Endothelial cell of umbilical vein (primary cell): ENCODE results near the gene CISH. TPM values are rescaled to one million over a fixed set of nuclear protein-coding genes. Genes with fewer than 3 reads are reported as not detected.

Source experiments
- BruUV-seq: library from RNA; stranded (reverse); fragments of 400-500 nt; replicated peaks from 2 replicates; lab custom pipeline; 2021; lab: Mats Ljungman, UMichigan
- CTCF ChIA-PET: fragments of 300-600, 350-600 bp; sonication (Branson Sonifier 250); formaldehyde crosslinking; loops from one replicate; lab custom pipeline; 2021; ENCODE audit warnings: antibody characterized with exemption, inconsistent platforms; lab: Charles Lee
- POLR2A ChIA-PET: fragments of 300-600, 350-600 bp; sonication (Branson Sonifier 250); formaldehyde crosslinking; loops from one replicate; lab custom pipeline; 2021; ENCODE audit warnings: antibody characterized with exemption, inconsistent platforms; lab: Charles Lee
- DNase-seq: peaks from one replicate; pipeline ENCODE4 v3.0.0-alpha.2; 2011; ENCODE audit warnings: low read depth, low spot score
- FAIRE-seq: peaks from 2 replicates; lab custom pipeline; 2011; peaks lifted over from hg19 to GRCh38; lab: Jason Lieb, UNC
- H2AFZ ChIP-seq: 2 replicates; pipeline ENCODE4 v1.6.0; 2012; ENCODE audit warnings: low read depth, low read length, control low read depth, inconsistent platforms
- H3K27ac ChIP-seq: 2 replicates; pipeline ENCODE4 v1.5.1; 2011; ENCODE audit warnings: low read depth, mild to moderate bottlenecking, control low read depth, low read length, moderate library complexity; ENCODE audit not compliant: insufficient read depth
- H3K27me3 ChIP-seq, 2 experiments: 2 replicates each; pipeline versions ENCODE4 v1.6.0 to v1.6.1; 2011; ENCODE audit warnings: low read length in 2 of 2, mixed read lengths in 1 of 2; ENCODE audit not compliant: control insufficient read depth in 2 of 2, insufficient read depth in 2 of 2
- H3K36me3 ChIP-seq, 2 experiments: 2 replicates in 1 of 2; 3 replicates in 1 of 2; pipeline ENCODE4 v1.5.1; 2011; ENCODE audit warnings: low read length in 2 of 2, mild to moderate bottlenecking in 1 of 2, moderate library complexity in 1 of 2; ENCODE audit not compliant: control insufficient read depth in 2 of 2, insufficient read depth in 2 of 2; ENCODE audit errors: extremely low read depth in 1 of 2
- H3K4me1 ChIP-seq: 3 replicates; pipeline ENCODE4 v1.5.1; 2011; ENCODE audit warnings: mild to moderate bottlenecking, low read length; ENCODE audit not compliant: control insufficient read depth, insufficient read depth; ENCODE audit errors: extremely low read depth
- H3K4me2 ChIP-seq: 2 replicates; pipeline ENCODE4 v1.6.1; 2011; ENCODE audit warnings: low read length, control low read depth, mixed read lengths; ENCODE audit not compliant: insufficient read depth
- H3K4me3 ChIP-seq, 3 experiments: fragments of 200-600 bp in 1 of 3; sonication (generic), shearing (Covaris generic) in 1 of 3; replicated peaks in 1 of 3; 2 replicates each; pipeline ENCODE4 v1.5.1; 2011 to 2016; ENCODE audit warnings: control low read depth in 3 of 3, low read length in 3 of 3, mild to moderate bottlenecking in 2 of 3, inconsistent platforms in 1 of 3, low read depth in 1 of 3, moderate library complexity in 1 of 3; ENCODE audit not compliant: insufficient read depth in 1 of 3
- H3K79me2 ChIP-seq: 2 replicates; pipeline ENCODE4 v1.6.0; 2012; ENCODE audit warnings: low read length, inconsistent platforms; ENCODE audit not compliant: control insufficient read depth, insufficient read depth
- H3K9ac ChIP-seq: replicated peaks from 2 replicates; pipeline ENCODE3; 2011; ENCODE audit warnings: low read length, control low read depth; ENCODE audit not compliant: insufficient read depth; ENCODE audit errors: extremely low read depth
- H3K9me1 ChIP-seq: replicated peaks from 3 replicates; pipeline ENCODE4 v1.6.0; 2011; ENCODE audit warnings: mild to moderate bottlenecking, low read length; ENCODE audit not compliant: control insufficient read depth, insufficient read depth; ENCODE audit errors: extremely low read depth
- H3K9me3 ChIP-seq: replicated peaks from 2 replicates; pipeline ENCODE4 v1.5.1; 2012; ENCODE audit warnings: low read length, inconsistent platforms; ENCODE audit not compliant: control insufficient read depth, insufficient read depth
- H4K20me1 ChIP-seq: replicated peaks from 2 replicates; pipeline ENCODE3; 2011; ENCODE audit warnings: mild to moderate bottlenecking, low read length; ENCODE audit not compliant: control insufficient read depth, insufficient read depth; ENCODE audit errors: extremely low read depth
- CTCF ChIP-seq, 2 donors: IDR thresholded peaks; 1 replicate in 1 of 2; 2 replicates in 1 of 2; pipeline ENCODE4 v1.5.1; 2011; ENCODE audit warnings: low read length in 2 of 2, mild to moderate bottlenecking in 2 of 2, moderate library complexity in 2 of 2, control low read depth in 1 of 2, inconsistent platforms in 1 of 2, low read depth in 1 of 2; ENCODE audit not compliant: insufficient read depth in 1 of 2; ENCODE audit errors: extremely low read depth in 1 of 2
- EZH2 ChIP-seq: IDR thresholded peaks from 2 replicates; pipeline ENCODE4 v1.6.1; 2012; ENCODE audit warnings: borderline replicate concordance, low read depth, mild to moderate bottlenecking, moderate library complexity, low read length, inconsistent platforms; ENCODE audit not compliant: severe bottlenecking
- FOS ChIP-seq: IDR thresholded peaks from 2 replicates; pipeline ENCODE4 v1.6.1; 2011; ENCODE audit warnings: mild to moderate bottlenecking, low read length, moderate library complexity, borderline replicate concordance; ENCODE audit not compliant: insufficient read depth
- GATA2 ChIP-seq: IDR thresholded peaks from 2 replicates; pipeline ENCODE4 v1.7.0; 2011; ENCODE audit warnings: low read depth, mild to moderate bottlenecking, moderate library complexity, mixed read lengths, low read length; ENCODE audit not compliant: insufficient read length, insufficient read depth
- JUN ChIP-seq: IDR thresholded peaks from 2 replicates; pipeline ENCODE4 v1.6.1; 2011; ENCODE audit warnings: borderline replicate concordance, low read depth; ENCODE audit not compliant: insufficient read length, insufficient read depth
- MAX ChIP-seq: IDR thresholded peaks from 2 replicates; pipeline ENCODE4 v1.6.1; 2011; ENCODE audit not compliant: insufficient read depth, insufficient read length
- MYC ChIP-seq: IDR thresholded peaks from one replicate; pipeline ENCODE4 v1.6.1; 2011; ENCODE audit warnings: mild to moderate bottlenecking, low read depth, low read length
- POLR2A ChIP-seq: IDR thresholded peaks from 2 replicates; pipeline ENCODE4 v1.6.1; 2012; ENCODE audit warnings: low read depth, mild to moderate bottlenecking, control low read depth, low read length
- POLR2AphosphoS5 ChIP-seq: IDR thresholded peaks from 2 replicates; pipeline ENCODE4 v1.6.1; 2012; ENCODE audit warnings: low read depth, mild to moderate bottlenecking, control low read depth, low read length, moderate library complexity; ENCODE audit not compliant: insufficient read depth
- dilution Hi-C: fragments of 300-500 bp; cut with MboI; formaldehyde crosslinking; loops from one replicate; pipeline ENCODE4 v1.15.0; 2019; ENCODE audit warnings: low sequenced_read_pairs; ENCODE audit not compliant: extremely low pct_ligation_motif_present
- intact Hi-C: fragments of 100-400 bp; cut with micrococcal nuclease; formaldehyde crosslinking; loops from one replicate; pipeline ENCODE4 v1.10.0; 2022
- polyA plus RNA-seq, 4 experiments: library from polyadenylated mRNA; depleted of rRNA in 3 of 4; stranded (reverse) in 3 of 4; unstranded in 1 of 4; fragments of >200 nt; gene quantifications; 2 replicates each; pipeline versions ENCODE4 v1.2.1 to v1.2.3, GENCODE V29; 2011 to 2012; ENCODE audit warnings: missing spikeins in 1 of 4
- total RNA-seq: library from RNA; stranded (reverse); gene quantifications from 2 replicates; pipeline ENCODE4 v1.2.3, GENCODE V29; 2021

CISH gene
- total and polyA plus RNA-seq, 2 donors (not counting 3 experiments of a cell fraction or from before 2014, with no cell fraction given): 2.2 to 4.1 TPM

GRCh38 chr3:50585919-50586762 is 25.4 kb downstream of the CISH start:
- ChIA-PET CTCF (interaction anchor here (2.1 kb wide), 1 partner anchor 14 kb away, joined by 12 read pairs; no protein-coding TSS in a partner anchor), POLR2A (interaction anchor here (0.6 kb wide), 1 partner anchor 914 kb away, joined by 8 read pairs; no protein-coding TSS in a partner anchor)
- BruUV-seq: no TSS peak

More at GRCh38 chr3:50585919-50586762, 25.4 kb downstream of the CISH start:
- Histone ChIP-seq H3K27me3 (no peaks in the 10 kb centered on the region), H3K9ac (no peak overlapping the region), H3K9me3 (no peaks in the 10 kb centered on the region), H3K4me2 (no peak overlapping the region), H3K9me1 (no peaks in the 10 kb centered on the region), H4K20me1 (no peaks in the 10 kb centered on the region), H3K4me3 (no peak overlapping the region), H2AFZ (no peak overlapping the region), H3K79me2 (no peaks in the 10 kb centered on the region), H3K36me3 (no peaks in the 10 kb centered on the region), H3K4me1 (no peaks in the 10 kb centered on the region), H3K27ac (no peak overlapping the region)
- FAIRE-seq: no peak
- no peak for DNase-seq
- intact Hi-C loops: no loop called here
- dilution Hi-C loops: no loop called here
- TF ChIP-seq POLR2AphosphoS5 (no peak), FOS (no peak), POLR2A (no peak), MAX (no peak), MYC (no peak), JUN (no peak), GATA2 (no peak), EZH2 (no peak), CTCF (IDR thresholded peaks at IDR 0.05; ENCODE audit: extremely low read depth in 1 of 2, insufficient read depth in 1 of 2, low read depth in 1 of 2, low read length in 2 of 2) (no peak)
